ENCODE results near the gene EPS8L1. TPM values are rescaled to one million over a fixed set of nuclear protein-coding genes. Genes with fewer than 3 reads are reported as not detected.

The EPS8L1 gene
- total RNA-seq, 2 experiments from 2014 or later = 2.0 to 2.2 TPM

DNA sequence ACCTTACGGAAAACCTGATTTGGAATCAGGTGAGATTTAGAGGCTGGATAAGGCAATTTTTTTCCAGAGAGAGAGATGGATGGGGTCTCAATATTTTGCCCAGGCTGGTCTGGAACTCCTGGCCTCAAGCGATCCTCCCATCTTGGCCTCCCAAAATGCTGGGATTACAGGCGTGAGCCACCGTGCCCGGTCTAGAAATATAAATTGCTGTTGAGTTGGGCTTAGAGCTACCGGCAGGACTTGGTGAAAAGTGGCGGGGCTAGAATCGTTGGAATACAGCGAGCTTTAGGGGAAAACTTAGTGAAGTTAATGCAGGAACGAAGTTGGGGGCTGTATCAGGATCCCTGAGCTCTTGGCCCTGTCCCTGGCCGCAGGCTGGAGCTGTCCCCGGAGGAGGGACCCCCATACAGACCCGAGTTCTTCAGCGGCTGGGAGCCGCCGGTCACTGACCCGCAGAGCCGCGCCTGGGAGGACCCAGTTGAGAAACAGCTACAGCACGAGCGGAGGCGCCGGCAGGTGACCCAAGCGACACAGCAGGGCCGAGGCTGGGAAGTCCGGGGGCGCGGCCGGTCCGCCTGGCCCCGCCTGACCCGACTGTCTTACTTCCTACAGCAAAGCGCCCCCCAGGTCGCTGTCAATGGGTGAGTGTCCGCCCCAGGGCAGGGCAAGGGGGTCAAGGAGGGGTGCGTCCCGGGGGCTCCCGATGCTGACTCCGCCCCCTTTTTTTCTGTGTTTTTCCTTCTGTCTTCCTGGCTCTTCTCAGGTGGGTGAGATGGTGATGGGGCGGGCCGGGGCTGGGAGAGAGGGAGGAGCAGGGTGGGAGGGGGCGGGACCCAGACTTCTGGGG is 7.6 kb downstream of the EPS8L1 start:
- Mint-ChIP-seq H3K27me3 (peaks cover 79% of the 10 kb centered on the region), H3K27ac (no peak overlapping the region), H3K4me1 (ENCODE audit: low read depth) (peaks cover 39% of the 10 kb centered on the region), H3K9me3 (no peaks in the 10 kb centered on the region), H3K4me3 (no peak overlapping the region), H3K36me3 (ENCODE audit: low read depth) (no peaks in the 10 kb centered on the region)
- Histone ChIP-seq H3K27ac (ENCODE audit: low read depth in 1 of 2, low read length in 2 of 2) (no peak overlapping the region), H3K9me3 (ENCODE audit: control insufficient read depth in 1 of 2, insufficient read depth in 1 of 2, low read length in 2 of 2) (peaks cover 0 to 43% of the 10 kb centered on the region in 2 experiments), H3K4me3 (ENCODE audit: low read length) (no peak overlapping the region), H3K4me1 (ENCODE audit: insufficient read depth, low read length) (peaks cover 53% of the 10 kb centered on the region), H3K27me3 (ENCODE audit: control insufficient read depth in 1 of 2, insufficient read depth in 2 of 2, low read length in 2 of 2) (peaks cover 48 to 69% of the 10 kb centered on the region in 2 experiments), H3K36me3 (ENCODE audit: insufficient read depth, low read length) (no peaks in the 10 kb centered on the region)
- POLR2A ChIA-PET = interaction anchor here (1.5 kb wide), 1 partner anchor 20 kb away, joined by 6 read pairs; the partner anchor contains the start of gene RDH13
- TF ChIP-seq, protein P1, sequence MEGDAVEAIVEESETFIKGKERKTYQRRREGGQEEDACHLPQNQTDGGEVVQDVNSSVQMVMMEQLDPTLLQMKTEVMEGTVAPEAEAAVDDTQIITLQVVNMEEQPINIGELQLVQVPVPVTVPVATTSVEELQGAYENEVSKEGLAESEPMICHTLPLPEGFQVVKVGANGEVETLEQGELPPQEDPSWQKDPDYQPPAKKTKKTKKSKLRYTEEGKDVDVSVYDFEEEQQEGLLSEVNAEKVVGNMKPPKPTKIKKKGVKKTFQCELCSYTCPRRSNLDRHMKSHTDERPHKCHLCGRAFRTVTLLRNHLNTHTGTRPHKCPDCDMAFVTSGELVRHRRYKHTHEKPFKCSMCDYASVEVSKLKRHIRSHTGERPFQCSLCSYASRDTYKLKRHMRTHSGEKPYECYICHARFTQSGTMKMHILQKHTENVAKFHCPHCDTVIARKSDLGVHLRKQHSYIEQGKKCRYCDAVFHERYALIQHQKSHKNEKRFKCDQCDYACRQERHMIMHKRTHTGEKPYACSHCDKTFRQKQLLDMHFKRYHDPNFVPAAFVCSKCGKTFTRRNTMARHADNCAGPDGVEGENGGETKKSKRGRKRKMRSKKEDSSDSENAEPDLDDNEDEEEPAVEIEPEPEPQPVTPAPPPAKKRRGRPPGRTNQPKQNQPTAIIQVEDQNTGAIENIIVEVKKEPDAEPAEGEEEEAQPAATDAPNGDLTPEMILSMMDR (IDR thresholded peaks at IDR 0.05) = no peak
- ATAC-seq (ENCODE audit: poor library complexity) = no peak
- CTCF ChIA-PET = no interaction called here
- DNase-seq = no peak
- intact Hi-C loops (cut with DNase I, micrococcal nuclease) = loop anchor here in 1 of 2 experiments (5.0 kb wide), 1 partner anchor 621 kb away; the partner anchor contains the start of gene LENG9

DNA sequence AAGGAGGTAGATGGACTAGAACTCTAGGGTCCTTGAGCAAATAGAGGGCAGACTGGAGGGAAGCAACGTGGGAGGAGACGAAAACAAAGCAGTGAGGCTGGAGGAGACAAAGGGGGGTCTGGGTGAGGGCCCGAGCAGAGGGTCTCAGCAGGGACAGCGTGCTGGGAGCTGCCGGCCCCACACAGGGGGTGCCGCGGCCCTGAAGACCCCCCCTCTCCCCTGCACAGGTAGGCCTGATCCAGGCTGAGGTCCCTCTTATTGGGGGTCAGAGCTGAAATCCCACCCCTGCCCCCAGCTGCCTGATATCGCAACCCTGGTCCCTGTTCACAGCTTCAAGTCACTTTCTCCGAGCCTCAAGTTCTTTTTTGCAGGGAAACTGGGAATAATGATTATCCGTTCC is 8.7 kb downstream of the EPS8L1 start:
- no peaks in the 10 kb centered on the region for H3K36me3 ChIP-seq (ENCODE audit: insufficient read depth, low read length)
- H3K36me3 Mint-ChIP-seq (ENCODE audit: low read depth) = peaks cover 1% of the 10 kb centered on the region
- H3K9me3 Mint-ChIP-seq = no peaks in the 10 kb centered on the region
- H3K27me3 ChIP-seq (ENCODE audit: control insufficient read depth in 1 of 2, insufficient read depth in 2 of 2, low read length in 2 of 2) = peaks cover 52 to 71% of the 10 kb centered on the region in 2 experiments
- TF ChIP-seq, protein P1 (IDR thresholded peaks at IDR 0.05) = no peak
- peaks cover 0 to 42% of the 10 kb centered on the region in 2 experiments for H3K9me3 ChIP-seq (ENCODE audit: control insufficient read depth in 1 of 2, insufficient read depth in 1 of 2, low read length in 2 of 2)
- peaks cover 85% of the 10 kb centered on the region for H3K27me3 Mint-ChIP-seq
- CTCF ChIA-PET = interaction anchor here (1.3 kb wide), 1 partner anchor 299 kb away, joined by 4 read pairs; the partner anchor contains the start of gene TMEM238
- no peak overlapping the region for H3K27ac ChIP-seq (ENCODE audit: low read depth in 1 of 2, low read length in 2 of 2)
- no peak for ATAC-seq (ENCODE audit: poor library complexity)
- H3K27ac Mint-ChIP-seq = no peak overlapping the region
- peaks cover 51% of the 10 kb centered on the region for H3K4me1 Mint-ChIP-seq (ENCODE audit: low read depth)
- no peak overlapping the region for H3K4me3 Mint-ChIP-seq
- intact Hi-C loops (cut with DNase I, micrococcal nuclease) = loop anchor here in 1 of 2 experiments (5.0 kb wide), 1 partner anchor 622 kb away; the partner anchor contains the start of gene LENG9
- peaks cover 56% of the 10 kb centered on the region for H3K4me1 ChIP-seq (ENCODE audit: insufficient read depth, low read length)
- POLR2A ChIA-PET = interaction anchor here (0.7 to 2.6 kb wide), 2 partner anchors 22 to 33 kb away, joined by 3 to 11 read pairs; partner anchors contain the start of genes PPP1R12C and RDH13
- no peak overlapping the region for H3K4me3 ChIP-seq (ENCODE audit: low read length)
- no peak for DNase-seq

DNA sequence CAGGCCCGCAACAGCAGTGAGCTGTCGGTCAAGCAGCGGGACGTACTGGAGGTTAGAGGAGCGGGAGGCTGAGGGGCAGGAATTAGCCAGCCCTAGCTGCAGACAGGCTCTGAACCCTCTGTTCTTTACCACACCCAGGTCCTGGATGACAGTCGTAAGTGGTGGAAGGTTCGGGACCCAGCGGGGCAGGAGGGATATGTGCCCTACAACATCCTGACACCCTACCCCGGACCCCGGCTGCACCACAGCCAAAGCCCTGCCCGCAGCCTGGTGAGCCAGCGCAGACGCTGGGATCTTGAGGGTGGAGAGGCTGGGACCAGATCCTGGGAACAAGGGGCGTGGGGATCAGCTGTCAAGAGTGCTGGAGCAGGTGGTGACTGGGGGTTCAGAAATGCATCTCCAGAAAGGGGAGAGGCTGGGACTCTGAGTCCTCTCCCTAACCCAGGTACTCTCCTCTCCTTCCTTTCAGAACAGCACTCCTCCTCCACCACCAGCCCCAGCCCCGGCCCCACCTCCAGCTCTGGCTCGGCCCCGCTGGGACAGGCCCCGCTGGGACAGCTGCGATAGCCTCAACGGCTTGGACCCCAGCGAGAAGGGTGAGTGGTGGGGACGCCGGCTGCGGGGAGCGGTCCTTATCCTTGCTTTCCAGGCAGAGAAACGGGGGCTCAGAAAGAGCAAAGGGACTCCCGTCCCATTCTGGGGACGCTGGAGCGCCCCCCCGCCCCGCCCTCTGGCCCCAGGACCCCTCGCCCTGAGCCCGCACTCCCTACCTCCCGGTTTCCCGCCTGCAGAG is 10.4 kb downstream of the EPS8L1 start:
- H3K27me3 Mint-ChIP-seq = peaks cover 76% of the 10 kb centered on the region
- no peak overlapping the region for H3K27ac ChIP-seq (ENCODE audit: low read depth in 1 of 2, low read length in 2 of 2)
- no peak overlapping the region for H3K4me3 ChIP-seq (ENCODE audit: low read length)
- peaks cover 45 to 63% of the 10 kb centered on the region in 2 experiments for H3K27me3 ChIP-seq (ENCODE audit: control insufficient read depth in 1 of 2, insufficient read depth in 2 of 2, low read length in 2 of 2)
- DNase-seq = no peak
- peaks cover 5% of the 10 kb centered on the region for H3K36me3 ChIP-seq (ENCODE audit: insufficient read depth, low read length)
- CTCF ChIA-PET = no interaction called here
- H3K4me1 ChIP-seq (ENCODE audit: insufficient read depth, low read length) = peaks cover 41% of the 10 kb centered on the region
- H3K4me1 Mint-ChIP-seq (ENCODE audit: low read depth) = peaks cover 42% of the 10 kb centered on the region
- POLR2A ChIA-PET = interaction anchor here (2.6 kb wide), 1 partner anchor 31 kb away, joined by 11 read pairs; the partner anchor contains the start of gene PPP1R12C
- peaks cover 9% of the 10 kb centered on the region for H3K36me3 Mint-ChIP-seq (ENCODE audit: low read depth)
- H3K4me3 Mint-ChIP-seq = no peak overlapping the region
- H3K9me3 Mint-ChIP-seq = no peaks in the 10 kb centered on the region
- ATAC-seq (ENCODE audit: poor library complexity) = no peak
- H3K27ac Mint-ChIP-seq = no peak overlapping the region
- intact Hi-C loops (cut with DNase I, micrococcal nuclease) = loop anchor here in 1 of 2 experiments (5.0 kb wide), 2 partner anchors 76 to 416 kb away; no protein-coding TSS in a partner anchor
- TF ChIP-seq, protein P1 (IDR thresholded peaks at IDR 0.05) = no peak
- peaks cover 0 to 29% of the 10 kb centered on the region in 2 experiments for H3K9me3 ChIP-seq (ENCODE audit: control insufficient read depth in 1 of 2, insufficient read depth in 1 of 2, low read length in 2 of 2)

All from CD4-positive, alpha-beta T cell (primary cell).